DND-41 (cell line): ENCODE measurements around the gene REEP1.

Experiments used
- ATAC-seq: fragments of 200-7000 bp; cut with Tn5 transposase; 3 replicates; pipeline ENCODE4 v1.9.1; 2021; ENCODE audit warnings: low read depth; ENCODE audit not compliant: insufficient read depth
- DNase-seq: peaks from one replicate; pipeline ENCODE4 v3.0.0-alpha.2; 2020
- H2AFZ ChIP-seq: 2 replicates; pipeline ENCODE4 v1.6.0; 2012; ENCODE audit warnings: low read depth, low read length
- H3K27ac ChIP-seq: 2 replicates; pipeline ENCODE4 v1.5.1; 2012; ENCODE audit warnings: low read length, inconsistent platforms
- H3K27me3 ChIP-seq: fragments of 200-600 bp; sonication (generic); 2 replicates; pipeline ENCODE4 v1.6.0; 2012; ENCODE audit warnings: low read length, mild to moderate bottlenecking, inconsistent platforms; ENCODE audit not compliant: insufficient read depth, poor library complexity
- H3K36me3 ChIP-seq: 2 replicates; pipeline ENCODE4 v1.5.1; 2012; ENCODE audit warnings: low read length, inconsistent platforms; ENCODE audit not compliant: insufficient read depth
- H3K4me1 ChIP-seq: 2 replicates; pipeline ENCODE4 v1.5.1; 2012; ENCODE audit warnings: mild to moderate bottlenecking, low read length; ENCODE audit not compliant: insufficient read depth
- H3K4me2 ChIP-seq: 2 replicates; pipeline ENCODE4 v1.6.0; 2012; ENCODE audit warnings: mild to moderate bottlenecking, moderate library complexity, low read length, inconsistent platforms; ENCODE audit not compliant: insufficient read depth
- H3K4me3 ChIP-seq, 2 experiments: fragments of 200-600 bp in 1 of 2; shearing (Covaris generic) in 1 of 2; 2 replicates each; pipeline ENCODE4 v1.5.1; 2012 to 2016; ENCODE audit warnings: inconsistent platforms in 2 of 2, low read length in 2 of 2, mild to moderate bottlenecking in 2 of 2, low read depth in 1 of 2, moderate library complexity in 1 of 2
- H3K79me2 ChIP-seq: 2 replicates; pipeline ENCODE4 v1.6.0; 2012; ENCODE audit warnings: low read length, inconsistent platforms; ENCODE audit not compliant: insufficient read depth
- H3K9ac ChIP-seq: 2 replicates; pipeline ENCODE4 v1.6.0; 2012; ENCODE audit warnings: low read depth, mild to moderate bottlenecking, inconsistent platforms, low read length, moderate library complexity
- H3K9me3 ChIP-seq: 2 replicates; pipeline ENCODE4 v1.5.1; 2012; ENCODE audit warnings: low read length, moderate library complexity, mild to moderate bottlenecking, inconsistent platforms; ENCODE audit not compliant: insufficient read depth, severe bottlenecking
- H4K20me1 ChIP-seq: 2 replicates; pipeline ENCODE4 v1.6.0; 2012; ENCODE audit warnings: low read length; ENCODE audit not compliant: insufficient read depth
- EZH2 ChIP-seq: IDR thresholded peaks from 3 replicates; pipeline ENCODE4 v1.6.1; 2012; ENCODE audit warnings: borderline replicate concordance, low read depth, mild to moderate bottlenecking, moderate library complexity, low read length, inconsistent platforms; ENCODE audit not compliant: severe bottlenecking
- TF ChIP-seq, protein P1 (sequence below): IDR thresholded peaks from 2 replicates; pipeline ENCODE4 v1.5.1; 2012; ENCODE audit warnings: borderline replicate concordance, low read length, moderate library complexity, mild to moderate bottlenecking; ENCODE audit not compliant: poor library complexity, severe bottlenecking; ENCODE audit errors: extremely low read depth

Gene REEP1

GRCh38 chr2:86364894-86365293 lies 27.5 kb upstream of the REEP1 start:
- H3K4me1 ChIP-seq: no peaks in the 10 kb centered on the region
- H3K27ac ChIP-seq: no peak overlapping the region
- H3K9ac ChIP-seq: no peak overlapping the region
- ATAC-seq: no peak
- H4K20me1 ChIP-seq: no peaks in the 10 kb centered on the region
- DNase-seq: no peak
- no peaks in the 10 kb centered on the region for H3K79me2 ChIP-seq
- TF ChIP-seq EZH2: no peak
- TF ChIP-seq, protein P1, sequence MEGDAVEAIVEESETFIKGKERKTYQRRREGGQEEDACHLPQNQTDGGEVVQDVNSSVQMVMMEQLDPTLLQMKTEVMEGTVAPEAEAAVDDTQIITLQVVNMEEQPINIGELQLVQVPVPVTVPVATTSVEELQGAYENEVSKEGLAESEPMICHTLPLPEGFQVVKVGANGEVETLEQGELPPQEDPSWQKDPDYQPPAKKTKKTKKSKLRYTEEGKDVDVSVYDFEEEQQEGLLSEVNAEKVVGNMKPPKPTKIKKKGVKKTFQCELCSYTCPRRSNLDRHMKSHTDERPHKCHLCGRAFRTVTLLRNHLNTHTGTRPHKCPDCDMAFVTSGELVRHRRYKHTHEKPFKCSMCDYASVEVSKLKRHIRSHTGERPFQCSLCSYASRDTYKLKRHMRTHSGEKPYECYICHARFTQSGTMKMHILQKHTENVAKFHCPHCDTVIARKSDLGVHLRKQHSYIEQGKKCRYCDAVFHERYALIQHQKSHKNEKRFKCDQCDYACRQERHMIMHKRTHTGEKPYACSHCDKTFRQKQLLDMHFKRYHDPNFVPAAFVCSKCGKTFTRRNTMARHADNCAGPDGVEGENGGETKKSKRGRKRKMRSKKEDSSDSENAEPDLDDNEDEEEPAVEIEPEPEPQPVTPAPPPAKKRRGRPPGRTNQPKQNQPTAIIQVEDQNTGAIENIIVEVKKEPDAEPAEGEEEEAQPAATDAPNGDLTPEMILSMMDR: no peak
- H3K4me2 ChIP-seq: no peak overlapping the region
- no peak overlapping the region for H3K4me3 ChIP-seq
- no peaks in the 10 kb centered on the region for H3K27me3 ChIP-seq
- no peaks in the 10 kb centered on the region for H3K36me3 ChIP-seq
- no peak overlapping the region for H2AFZ ChIP-seq
- H3K9me3 ChIP-seq: no peaks in the 10 kb centered on the region

GRCh38 chr2:86360776-86361175 lies 23.4 kb upstream of the REEP1 start:
- TF ChIP-seq EZH2: no peak
- TF ChIP-seq, protein P1: no peak
- Histone ChIP-seq H3K4me3 (no peak overlapping the region), H3K4me1 (no peaks in the 10 kb centered on the region), H3K27me3 (no peaks in the 10 kb centered on the region), H3K27ac (no peak overlapping the region), H3K79me2 (no peaks in the 10 kb centered on the region), H3K4me2 (no peak overlapping the region), H2AFZ (no peak overlapping the region), H3K9ac (no peak overlapping the region), H3K36me3 (no peaks in the 10 kb centered on the region), H3K9me3 (no peaks in the 10 kb centered on the region), H4K20me1 (no peaks in the 10 kb centered on the region)
- no peak for DNase-seq
- ATAC-seq: no peak

DNA sequence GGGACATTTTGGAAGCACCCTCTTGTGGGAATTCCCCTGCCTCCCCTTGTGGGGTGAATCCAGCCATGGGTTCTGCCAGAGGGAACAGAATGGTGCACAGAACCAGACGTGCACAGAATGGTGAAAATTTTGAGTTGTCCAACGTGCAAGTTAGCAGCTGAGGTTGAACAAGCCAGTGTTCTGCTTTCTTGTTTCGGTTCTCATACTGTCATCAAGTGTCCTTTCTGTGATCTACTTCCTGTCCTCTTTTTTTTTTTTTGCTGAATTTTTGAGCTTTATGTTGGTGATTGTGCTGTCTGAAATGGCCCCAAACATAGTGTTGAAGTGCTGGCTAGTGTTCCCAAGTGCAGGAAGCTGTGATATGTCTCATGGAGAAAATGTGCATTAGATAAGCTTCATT lies 21.5 kb upstream of the REEP1 start:
- Histone ChIP-seq H3K27me3 (peaks cover 3% of the 10 kb centered on the region), H2AFZ (no peak overlapping the region), H3K9me3 (no peaks in the 10 kb centered on the region), H4K20me1 (no peaks in the 10 kb centered on the region), H3K36me3 (no peaks in the 10 kb centered on the region), H3K79me2 (no peaks in the 10 kb centered on the region), H3K4me1 (no peaks in the 10 kb centered on the region), H3K27ac (no peak overlapping the region), H3K9ac (no peak overlapping the region), H3K4me3 (no peak overlapping the region), H3K4me2 (no peak overlapping the region)
- no peak for DNase-seq
- ATAC-seq: no peak
- TF ChIP-seq EZH2: no peak
- TF ChIP-seq, protein P1: no peak
